Immature natural killer cell (primary cell): ENCODE data around the gene DPAGT1. TPM values are rescaled to one million over a fixed set of nuclear protein-coding genes. Genes with fewer than 3 reads are reported as not detected.
"Not testable (repeated sequence)": the region's sequence is repeated elsewhere in the genome, so short reads cannot be mapped to it uniquely, and the experiment has no call there.

ENCODE experiments used
- DNase-seq, 3 donors: peaks; one replicate each; pipeline ENCODE4 v3.0.0; 2022; ENCODE audit warnings: mixed read lengths in 1 of 3
- H3K27ac Mint-ChIP-seq, 6 donors: one replicate each; pipeline ENCODE4 v1.8.0; 2020; ENCODE audit warnings: mixed read lengths in 6 of 6, mild to moderate bottlenecking in 5 of 6, inconsistent platforms in 4 of 6, moderate library complexity in 3 of 6
- H3K27me3 Mint-ChIP-seq, 3 donors: one replicate each; pipeline ENCODE4 v1.8.0; 2020 to 2021; ENCODE audit warnings: low read depth in 3 of 3, mild to moderate bottlenecking in 3 of 3, mixed read lengths in 3 of 3, moderate library complexity in 3 of 3, inconsistent platforms in 1 of 3
- H3K36me3 Mint-ChIP-seq, 3 donors: one replicate each; pipeline ENCODE4 v1.8.0; 2020; ENCODE audit warnings: mixed read lengths in 3 of 3, inconsistent platforms in 2 of 3, mild to moderate bottlenecking in 2 of 3
- H3K4me1 Mint-ChIP-seq, 2 donors: one replicate each; pipeline ENCODE4 v1.8.0; 2020; ENCODE audit warnings: inconsistent platforms in 2 of 2, mild to moderate bottlenecking in 2 of 2, mixed read lengths in 2 of 2, moderate library complexity in 1 of 2
- H3K4me3 Mint-ChIP-seq, 5 donors: one replicate each; pipeline ENCODE4 v1.8.0; 2020; ENCODE audit warnings: mild to moderate bottlenecking in 5 of 5, mixed read lengths in 5 of 5, inconsistent platforms in 3 of 5, moderate library complexity in 3 of 5
- H3K9me3 Mint-ChIP-seq, 6 donors: one replicate each; pipeline ENCODE4 v1.8.0; 2020; ENCODE audit warnings: mild to moderate bottlenecking in 6 of 6, mixed read lengths in 6 of 6, inconsistent platforms in 4 of 6, moderate library complexity in 3 of 6
- polyA plus RNA-seq, 3 donors: library from polyadenylated mRNA; unstranded; fragments of 300-500 nt; fragmentation: Illumina TruSeq; gene quantifications; one replicate each; pipeline ENCODE4 v1.2.3, GENCODE V29; 2021

DPAGT1 gene
- polyA plus RNA-seq, 3 donors from 2014 or later = 23.7 to 47.4 (median 44.5) TPM

GRCh38 chr11:119111361-119111925 is 9.8 kb upstream of the DPAGT1 start:
- Mint-ChIP-seq H3K9me3 (no peaks in the 10 kb centered on the region), H3K27ac (no peak overlapping the region), H3K4me3 (no peak overlapping the region), H3K27me3 (peaks cover 0 to 8% (median 2%) of the 10 kb centered on the region in 3 donors), H3K36me3 (peaks cover 10 to 23% (median 14%) of the 10 kb centered on the region in 3 donors), H3K4me1 (peaks cover 29 to 45% of the 10 kb centered on the region in 2 donors)
- DNase-seq = no peak

- no peaks in the 10 kb centered on the region for H3K9me3 Mint-ChIP-seq
- no peak overlapping the region for H3K4me3 Mint-ChIP-seq
- no peak for DNase-seq
- peak overlapping the region in 2 of 6 donors; percentile 35 to 69 for H3K27ac Mint-ChIP-seq
- peaks cover 32 to 44% of the 10 kb centered on the region in 2 donors for H3K4me1 Mint-ChIP-seq
- peaks cover 9 to 20% (median 11%) of the 10 kb centered on the region in 3 donors for H3K36me3 Mint-ChIP-seq
- H3K27me3 Mint-ChIP-seq = peaks cover 0 to 4% (median 2%) of the 10 kb centered on the region in 3 donors
These were observed 8.8 kb upstream of the DPAGT1 start for GRCh38 chr11:119110439-119110838.

GRCh38 chr11:119109843-119110242 is 8.2 kb upstream of the DPAGT1 start:
- Mint-ChIP-seq H3K9me3 (no peaks in the 10 kb centered on the region), H3K27me3 (peaks cover 0 to 4% (median 2%) of the 10 kb centered on the region in 3 donors), H3K4me1 (peaks cover 31 to 39% of the 10 kb centered on the region in 2 donors), H3K27ac (peak overlapping the region; percentile 12 to 82 (median 58)), H3K36me3 (peaks cover 5 to 15% (median 7%) of the 10 kb centered on the region in 3 donors), H3K4me3 (peak overlapping the region in 3 of 5 donors; percentile 87 to 93 (median 90))
- DNase-seq = no peak

- peak overlapping the region; percentile 77 to 90 (median 82) for H3K27ac Mint-ChIP-seq
- H3K36me3 Mint-ChIP-seq = peaks cover 5 to 11% (median 7%) of the 10 kb centered on the region in 3 donors
- H3K27me3 Mint-ChIP-seq = peaks cover 0 to 4% (median 2%) of the 10 kb centered on the region in 3 donors
- H3K4me1 Mint-ChIP-seq = peaks cover 32 to 42% of the 10 kb centered on the region in 2 donors
- no peaks in the 10 kb centered on the region for H3K9me3 Mint-ChIP-seq
- H3K4me3 Mint-ChIP-seq = peak overlapping the region; percentile 87 to 95 (median 90)
- no peak for DNase-seq
These were observed 7.2 kb upstream of the DPAGT1 start for GRCh38 chr11:119108857-119109221.

GRCh38 chr11:119108146-119108856 is 6.6 kb upstream of the DPAGT1 start:
- Mint-ChIP-seq H3K9me3 (no peaks in the 10 kb centered on the region), H3K36me3 (peaks cover 5 to 11% (median 7%) of the 10 kb centered on the region in 3 donors), H3K4me1 (peaks cover 34 to 45% of the 10 kb centered on the region in 2 donors), H3K4me3 (peak overlapping the region; percentile 87 to 95 (median 90)), H3K27me3 (peaks cover 0 to 4% (median 2%) of the 10 kb centered on the region in 3 donors), H3K27ac (peak overlapping the region; percentile 77 to 90 (median 82))
- peak in 1 of 3 donors; percentile 26 for DNase-seq

GRCh38 chr11:119107538-119108145 is 6.0 kb upstream of the DPAGT1 start:
- Mint-ChIP-seq H3K4me3 (peak overlapping the region; percentile 88 to 95 (median 90)), H3K36me3 (peaks cover 5 to 7% (median 6%) of the 10 kb centered on the region in 3 donors), H3K27me3 (peaks cover 0 to 4% (median 2%) of the 10 kb centered on the region in 3 donors), H3K4me1 (peaks cover 37 to 45% of the 10 kb centered on the region in 2 donors), H3K27ac (peak overlapping the region; percentile 77 to 90 (median 82)), H3K9me3 (no peaks in the 10 kb centered on the region)
- no peak for DNase-seq

- Mint-ChIP-seq H3K36me3 (peaks cover 3 to 6% (median 5%) of the 10 kb centered on the region in 3 donors), H3K4me1 (peaks cover 44 to 53% of the 10 kb centered on the region in 2 donors)
- DNase-seq = peak; percentile 81 to 84 (median 84)
These were observed 5.2 kb upstream of the DPAGT1 start, which contains the start of gene C2CD2L for GRCh38 chr11:119106564-119107537. TSS of gene C2CD2L (plus strand) at chr11:119107344. CDS start at chr11:119107742, 398 bp downstream.

GRCh38 chr11:119103793-119104192 is 2.1 kb upstream of the DPAGT1 start:
- H3K36me3 Mint-ChIP-seq = peaks cover under 1 to 2% (median 1%) of the 10 kb centered on the region in 3 donors
- peaks cover 58 to 59% of the 10 kb centered on the region in 2 donors for H3K4me1 Mint-ChIP-seq
- peak overlapping the region in 3 of 6 donors; percentile 78 to 88 (median 87) for H3K27ac Mint-ChIP-seq
- H3K27me3 Mint-ChIP-seq = peaks cover 0 to 2% (median 2%) of the 10 kb centered on the region in 3 donors
- H3K9me3 Mint-ChIP-seq = no peaks in the 10 kb centered on the region
- no peak for DNase-seq
- H3K4me3 Mint-ChIP-seq = peak overlapping the region; percentile 64 to 93 (median 71)

More at GRCh38 chr11:119106564-119107537, 5.2 kb upstream of the DPAGT1 start, which contains the start of gene C2CD2L:
- Mint-ChIP-seq H3K4me3 (peak within 1 kb of the TSS; percentile 88 to 95 (median 90)), H3K27me3 (peaks cover 0 to 2% (median 2%) of the 10 kb centered on the region in 3 donors), H3K27ac (peak within 1 kb of the TSS; percentile 80 to 95 (median 91)), H3K9me3 (no peaks in the 10 kb centered on the region)

- H3K36me3 Mint-ChIP-seq, H3K27me3 Mint-ChIP-seq, H3K9me3 Mint-ChIP-seq, DNase-seq: not testable (repeated sequence)
- Mint-ChIP-seq H3K4me3 (peak overlapping the region; percentile 54 to 96 (median 93)), H3K4me1 (peaks cover 54 to 56% of the 10 kb centered on the region in 2 donors), H3K27ac (peak overlapping the region in 5 of 6 donors; percentile 30 to 98 (median 40))
These were observed 1.6 kb upstream of the DPAGT1 start for GRCh38 chr11:119103161-119103664.

- Mint-ChIP-seq H3K4me3 (peak overlapping the region; percentile 93 to 96 (median 94)), H3K4me1 (peaks cover 43 to 44% of the 10 kb centered on the region in 2 donors), H3K27ac (peak overlapping the region; percentile 96 to 99 (median 98)), H3K27me3 (peaks cover 0 to 4% (median 2%) of the 10 kb centered on the region in 3 donors), H3K36me3 (peaks cover 11 to 22% (median 12%) of the 10 kb centered on the region in 3 donors), H3K9me3 (no peaks in the 10 kb centered on the region)
- DNase-seq = peak in 1 of 3 donors; percentile 22
These were observed 477 bp downstream of the DPAGT1 start for GRCh38 chr11:119100994-119101758.

GRCh38 chr11:119100246-119100970 is 1.2 kb downstream of the DPAGT1 start:
- peaks cover 47 to 52% of the 10 kb centered on the region in 2 donors for H3K4me1 Mint-ChIP-seq

More at GRCh38 chr11:119100246-119100970, 1.2 kb downstream of the DPAGT1 start:
- Mint-ChIP-seq H3K9me3 (peaks cover 0 to under 1% (median 0%) of the 10 kb centered on the region in 6 donors), H3K27me3 (peaks cover 4 to 7% (median 6%) of the 10 kb centered on the region in 3 donors), H3K36me3 (peaks cover 11 to 24% (median 12%) of the 10 kb centered on the region in 3 donors), H3K27ac (peak overlapping the region; percentile 67 to 99 (median 82)), H3K4me3 (peak overlapping the region; percentile 93 to 96 (median 94))
- DNase-seq = no peak
